Measurements from ENCODE around the gene INCA1. TPM values are rescaled to one million over a fixed set of nuclear protein-coding genes. Genes with fewer than 3 reads are reported as not detected.

INCA1 gene
- total and polyA plus RNA-seq, 2 donors (not counting 3 experiments of a cell fraction or from before 2014, with no cell fraction given): 0.71 to 1.0 TPM

DNA sequence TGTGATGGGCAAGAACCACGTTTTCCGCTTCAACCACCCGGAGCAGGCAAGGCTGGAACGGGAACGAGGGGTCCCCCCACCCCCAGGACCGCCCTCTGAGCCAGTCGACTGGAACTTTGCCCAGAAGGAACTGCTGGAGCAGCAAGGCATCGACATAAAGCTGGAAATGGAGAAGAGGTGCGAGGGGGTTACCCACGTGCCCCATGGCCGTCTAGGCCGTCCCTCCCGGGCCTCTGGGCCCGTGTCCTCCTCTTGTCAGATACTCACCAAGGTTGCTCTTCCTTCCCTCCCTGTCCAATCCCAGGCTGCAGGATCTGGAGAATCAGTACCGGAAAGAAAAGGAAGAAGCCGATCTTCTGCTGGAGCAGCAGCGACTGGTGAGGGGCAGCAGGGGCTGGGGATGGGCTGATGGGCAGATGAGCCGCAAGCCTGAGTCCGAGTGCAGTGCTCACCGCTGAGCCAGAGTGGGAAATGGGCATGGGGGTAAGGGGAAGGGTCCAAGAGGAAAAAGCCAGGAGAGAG lies 23.2 kb upstream of the INCA1 start:
- H3K9me3 ChIP-seq (replicated peaks; ENCODE audit: control insufficient read depth, insufficient read depth, low read length): no peaks in the 10 kb centered on the region
- intact Hi-C loops (cut with micrococcal nuclease) (no loop called here), dilution Hi-C loops (cut with MboI; ENCODE audit: extremely low pct_ligation_motif_present, low sequenced_read_pairs) (no loop called here)
- no peak overlapping the region for H2AFZ ChIP-seq (ENCODE audit: low read depth, low read length)
- DNase-seq (ENCODE audit: low read depth, low spot score) (no peak), FAIRE-seq (no peak)
- H4K20me1 ChIP-seq (replicated peaks; ENCODE audit: control insufficient read depth, extremely low read depth, insufficient read depth, low read length): no peaks in the 10 kb centered on the region
- BruUV-seq (replicated peaks): no TSS peak
- H3K36me3 ChIP-seq (ENCODE audit: control insufficient read depth in 2 of 2, extremely low read depth in 1 of 2, insufficient read depth in 2 of 2, low read length in 2 of 2): peaks cover 5 to 49% of the 10 kb centered on the region in 2 experiments
- CTCF ChIA-PET: interaction anchor here (1.0 kb wide), 1 partner anchor 10 kb away, joined by 4 read pairs; no protein-coding TSS in a partner anchor
- no peaks in the 10 kb centered on the region for H3K79me2 ChIP-seq (ENCODE audit: control insufficient read depth, insufficient read depth, low read length)
- H3K4me3 ChIP-seq (replicated peaks in 1 of 3; ENCODE audit: insufficient read depth in 1 of 3, low read depth in 1 of 3, low read length in 3 of 3): no peak overlapping the region
- POLR2A ChIA-PET: interaction anchor here (0.9 kb wide), 1 partner anchor 112 kb away, joined by 10 read pairs; no protein-coding TSS in a partner anchor
- no peaks in the 10 kb centered on the region for H3K4me1 ChIP-seq (ENCODE audit: control insufficient read depth, extremely low read depth, insufficient read depth, low read length)
- no peak overlapping the region for H3K27ac ChIP-seq (ENCODE audit: insufficient read depth, low read depth, low read length)
- no peaks in the 10 kb centered on the region for H3K27me3 ChIP-seq (ENCODE audit: control insufficient read depth in 2 of 2, insufficient read depth in 2 of 2, low read length in 2 of 2)
- TF ChIP-seq JUN (IDR thresholded peaks at IDR 0.05; ENCODE audit: borderline replicate concordance, insufficient read depth, insufficient read length, low read depth) (no peak), FOS (IDR thresholded peaks at IDR 0.05; ENCODE audit: borderline replicate concordance, insufficient read depth, low read length) (no peak), GATA2 (IDR thresholded peaks at IDR 0.05; ENCODE audit: insufficient read depth, insufficient read length, low read depth, low read length) (no peak), MYC (IDR thresholded peaks at IDR 0.05; ENCODE audit: low read depth, low read length) (no peak), POLR2AphosphoS5 (IDR thresholded peaks at IDR 0.05; ENCODE audit: insufficient read depth, low read depth, low read length) (no peak), POLR2A (IDR thresholded peaks at IDR 0.05; ENCODE audit: low read depth, low read length) (no peak), EZH2 (IDR thresholded peaks at IDR 0.05; ENCODE audit: borderline replicate concordance, low read depth, low read length, severe bottlenecking) (no peak)
- TF ChIP-seq, protein P1, sequence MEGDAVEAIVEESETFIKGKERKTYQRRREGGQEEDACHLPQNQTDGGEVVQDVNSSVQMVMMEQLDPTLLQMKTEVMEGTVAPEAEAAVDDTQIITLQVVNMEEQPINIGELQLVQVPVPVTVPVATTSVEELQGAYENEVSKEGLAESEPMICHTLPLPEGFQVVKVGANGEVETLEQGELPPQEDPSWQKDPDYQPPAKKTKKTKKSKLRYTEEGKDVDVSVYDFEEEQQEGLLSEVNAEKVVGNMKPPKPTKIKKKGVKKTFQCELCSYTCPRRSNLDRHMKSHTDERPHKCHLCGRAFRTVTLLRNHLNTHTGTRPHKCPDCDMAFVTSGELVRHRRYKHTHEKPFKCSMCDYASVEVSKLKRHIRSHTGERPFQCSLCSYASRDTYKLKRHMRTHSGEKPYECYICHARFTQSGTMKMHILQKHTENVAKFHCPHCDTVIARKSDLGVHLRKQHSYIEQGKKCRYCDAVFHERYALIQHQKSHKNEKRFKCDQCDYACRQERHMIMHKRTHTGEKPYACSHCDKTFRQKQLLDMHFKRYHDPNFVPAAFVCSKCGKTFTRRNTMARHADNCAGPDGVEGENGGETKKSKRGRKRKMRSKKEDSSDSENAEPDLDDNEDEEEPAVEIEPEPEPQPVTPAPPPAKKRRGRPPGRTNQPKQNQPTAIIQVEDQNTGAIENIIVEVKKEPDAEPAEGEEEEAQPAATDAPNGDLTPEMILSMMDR (IDR thresholded peaks at IDR 0.05; ENCODE audit: extremely low read depth in 1 of 2, insufficient read depth in 1 of 2, low read depth in 1 of 2, low read length in 2 of 2): no peak
- TF ChIP-seq, protein P2, sequence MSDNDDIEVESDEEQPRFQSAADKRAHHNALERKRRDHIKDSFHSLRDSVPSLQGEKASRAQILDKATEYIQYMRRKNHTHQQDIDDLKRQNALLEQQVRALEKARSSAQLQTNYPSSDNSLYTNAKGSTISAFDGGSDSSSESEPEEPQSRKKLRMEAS (IDR thresholded peaks at IDR 0.05; ENCODE audit: insufficient read depth, insufficient read length): no peak
- H3K4me2 ChIP-seq (ENCODE audit: insufficient read depth, low read length): no peak overlapping the region
- H3K9ac ChIP-seq (replicated peaks; ENCODE audit: extremely low read depth, insufficient read depth, low read length): no peak overlapping the region
- no peaks in the 10 kb centered on the region for H3K9me1 ChIP-seq (replicated peaks; ENCODE audit: control insufficient read depth, extremely low read depth, insufficient read depth, low read length)
